MM.1S (cell line): ENCODE measurements around the gene IPO11.

ENCODE experiments used
- EZH2 ChIP-seq: fragments of 300-600 bp; sonication (generic); optimal IDR thresholded peaks from 2 replicates; pipeline ENCODE3; 2017; ENCODE audit warnings: low read depth, mild to moderate bottlenecking, antibody characterized with exemption, low read length, mixed read lengths
- TF ChIP-seq, protein P1 (sequence below): fragments of 300-600 bp; sonication (generic); IDR thresholded peaks from 2 replicates; pipeline ENCODE4 v1.5.1; 2016; ENCODE audit warnings: antibody characterized with exemption, low read length, mixed read lengths

DNA sequence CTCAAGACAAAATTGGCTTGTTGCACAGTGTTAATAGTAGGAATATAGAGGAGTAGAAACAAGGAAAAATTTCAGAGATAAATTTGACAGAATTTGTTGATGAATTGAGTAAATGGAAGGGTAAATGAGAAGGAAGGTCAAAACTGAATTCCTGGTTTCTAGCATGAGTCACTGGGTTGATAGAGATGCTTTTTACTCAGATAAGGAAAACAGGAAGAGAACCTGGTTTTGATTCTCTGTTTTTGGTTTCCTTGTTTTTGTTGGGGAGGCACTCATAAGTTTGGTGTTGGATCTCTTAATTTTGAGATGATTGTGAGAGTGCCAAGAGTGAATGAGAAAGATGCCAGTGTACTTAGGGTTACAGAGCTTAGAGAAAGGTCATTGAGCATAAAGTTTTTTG is 173.2 kb downstream of the IPO11 start:
- TF ChIP-seq, protein P1, sequence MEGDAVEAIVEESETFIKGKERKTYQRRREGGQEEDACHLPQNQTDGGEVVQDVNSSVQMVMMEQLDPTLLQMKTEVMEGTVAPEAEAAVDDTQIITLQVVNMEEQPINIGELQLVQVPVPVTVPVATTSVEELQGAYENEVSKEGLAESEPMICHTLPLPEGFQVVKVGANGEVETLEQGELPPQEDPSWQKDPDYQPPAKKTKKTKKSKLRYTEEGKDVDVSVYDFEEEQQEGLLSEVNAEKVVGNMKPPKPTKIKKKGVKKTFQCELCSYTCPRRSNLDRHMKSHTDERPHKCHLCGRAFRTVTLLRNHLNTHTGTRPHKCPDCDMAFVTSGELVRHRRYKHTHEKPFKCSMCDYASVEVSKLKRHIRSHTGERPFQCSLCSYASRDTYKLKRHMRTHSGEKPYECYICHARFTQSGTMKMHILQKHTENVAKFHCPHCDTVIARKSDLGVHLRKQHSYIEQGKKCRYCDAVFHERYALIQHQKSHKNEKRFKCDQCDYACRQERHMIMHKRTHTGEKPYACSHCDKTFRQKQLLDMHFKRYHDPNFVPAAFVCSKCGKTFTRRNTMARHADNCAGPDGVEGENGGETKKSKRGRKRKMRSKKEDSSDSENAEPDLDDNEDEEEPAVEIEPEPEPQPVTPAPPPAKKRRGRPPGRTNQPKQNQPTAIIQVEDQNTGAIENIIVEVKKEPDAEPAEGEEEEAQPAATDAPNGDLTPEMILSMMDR: no peak
- no peak for TF ChIP-seq EZH2
